Measurements from ENCODE around the gene RPSA.
A peak's percentile ranks its signal among the peaks of the same experiment; 100 is the strongest.

Gene RPSA

GRCh38 chr3:39383881-39384664 is 22.4 kb upstream of the RPSA start:
- H3K4me3 ChIP-seq (ENCODE audit: low read depth, low read length) = peak overlapping the region; percentile 87
- peak; percentile 84 for DNase-seq (ENCODE audit: low read depth)
- TF ChIP-seq CTCF (IDR thresholded peaks at IDR 0.05; ENCODE audit: control insufficient read depth, extremely low read depth, insufficient read depth) = no peak

GRCh38 chr3:39384665-39385000 is 21.9 kb upstream of the RPSA start:
- no peak for TF ChIP-seq CTCF (IDR thresholded peaks at IDR 0.05; ENCODE audit: control insufficient read depth, extremely low read depth, insufficient read depth)
- DNase-seq (ENCODE audit: low read depth) = no peak
- peak overlapping the region; percentile 87 for H3K4me3 ChIP-seq (ENCODE audit: low read depth, low read length)

- DNase-seq (ENCODE audit: low read depth) = no peak
- H3K4me3 ChIP-seq (ENCODE audit: low read depth, low read length) = no peak overlapping the region; the same call in 1 of the 2 replicates
- TF ChIP-seq CTCF (IDR thresholded peaks at IDR 0.05; ENCODE audit: control insufficient read depth, extremely low read depth, insufficient read depth) = no peak
Measured at GRCh38 chr3:39385456-39386090, 20.9 kb upstream of the RPSA start.

- no peak for TF ChIP-seq CTCF (IDR thresholded peaks at IDR 0.05; ENCODE audit: control insufficient read depth, extremely low read depth, insufficient read depth)
- no peak for DNase-seq (ENCODE audit: low read depth)
- no peak overlapping the region for H3K4me3 ChIP-seq (ENCODE audit: low read depth, low read length)
Measured at GRCh38 chr3:39386318-39386717, 20.2 kb upstream of the RPSA start.

- DNase-seq (ENCODE audit: low read depth) = no peak
- TF ChIP-seq CTCF (IDR thresholded peaks at IDR 0.05; ENCODE audit: control insufficient read depth, extremely low read depth, insufficient read depth) = no peak
- no peak overlapping the region for H3K4me3 ChIP-seq (ENCODE audit: low read depth, low read length)
Measured at GRCh38 chr3:39387411-39387975, 19.0 kb upstream of the RPSA start.

GRCh38 chr3:39388153-39388552 is 18.4 kb upstream of the RPSA start:
- no peak for DNase-seq (ENCODE audit: low read depth)
- no peak for TF ChIP-seq CTCF (IDR thresholded peaks at IDR 0.05; ENCODE audit: control insufficient read depth, extremely low read depth, insufficient read depth)
- no peak overlapping the region for H3K4me3 ChIP-seq (ENCODE audit: low read depth, low read length)

Data from LNCaP clone FGC (cell line).